ENCODE data around the gene ARID3A. TPM values are rescaled to one million over a fixed set of nuclear protein-coding genes. Genes with fewer than 3 reads are reported as not detected.

Gene ARID3A
- total RNA-seq, 4 donors from 2014 or later = 5.5 to 13.9 (median 9.2) TPM

GRCh38 chr19:954672-955494 is 29.0 kb downstream of the ARID3A start:
- TF ChIP-seq CTCF (IDR thresholded peaks at IDR 0.05; ENCODE audit: low read depth) = no peak

GRCh38 chr19:955803-956765 is 30.2 kb downstream of the ARID3A start:
- no peak for TF ChIP-seq CTCF (IDR thresholded peaks at IDR 0.05; ENCODE audit: low read depth)

GRCh38 chr19:956766-957440 is 31.1 kb downstream of the ARID3A start:
- TF ChIP-seq CTCF (IDR thresholded peaks at IDR 0.05; ENCODE audit: low read depth) = no peak

GRCh38 chr19:958967-959855 is 33.4 kb downstream of the ARID3A start:
- no peak for TF ChIP-seq CTCF (IDR thresholded peaks at IDR 0.05; ENCODE audit: low read depth)

DNA sequence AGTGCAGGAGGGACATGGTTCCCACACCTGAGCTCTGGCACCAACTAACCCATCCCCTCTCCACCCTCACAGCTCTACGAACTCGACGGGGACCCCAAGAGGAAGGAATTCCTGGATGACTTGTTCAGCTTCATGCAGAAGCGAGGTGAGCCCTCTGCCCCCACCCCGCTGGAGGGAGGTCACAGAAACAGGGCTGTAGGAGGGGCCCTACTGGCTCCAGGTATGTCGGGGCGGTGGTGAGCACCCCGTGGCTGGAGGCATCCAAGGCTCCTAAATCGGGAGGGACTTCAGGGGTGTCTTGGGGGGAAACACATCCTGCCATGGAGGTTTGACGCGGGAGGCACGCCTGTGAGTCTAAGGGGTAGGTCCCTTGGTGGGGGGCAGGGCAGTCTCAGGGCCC is 34.2 kb downstream of the ARID3A start:
- no peak for TF ChIP-seq CTCF (IDR thresholded peaks at IDR 0.05; ENCODE audit: low read depth)

- no peak for TF ChIP-seq CTCF (IDR thresholded peaks at IDR 0.05; ENCODE audit: low read depth)
These were observed 34.7 kb downstream of the ARID3A start for GRCh38 chr19:960601-960938.

Measured in subcutaneous adipose tissue (tissue), 4 donors.